GM12891 (cell line): Measurements from ENCODE around the gene L3MBTL3.

Source experiments
- POLR2A ChIP-seq: IDR thresholded peaks from 2 replicates; pipeline ENCODE4 v1.6.1; 2011; ENCODE audit warnings: low read depth, low read length, control low read depth
- POLR2AphosphoS5 ChIP-seq: IDR thresholded peaks from 2 replicates; pipeline ENCODE4 v1.6.1; 2011; ENCODE audit warnings: low read depth, low read length, control low read depth

GRCh38 chr6:130046671-130047070 is 28.3 kb downstream of the L3MBTL3 start:
- TF ChIP-seq POLR2A: no peak
- no peak for TF ChIP-seq POLR2AphosphoS5
